H1 (cell line): ENCODE data around the gene HES2. TPM values are rescaled to one million over a fixed set of nuclear protein-coding genes. Genes with fewer than 3 reads are reported as not detected.

Source experiments
- ASH2L ChIP-seq: fragments of 200-600, 300-600 bp; sonication (generic); IDR thresholded peaks from one replicate; pipeline ENCODE4 v1.7.1; 2017; ENCODE audit warnings: low read length
- BCL11A ChIP-seq, 2 experiments: IDR thresholded peaks; one replicate each; pipeline ENCODE4 v1.6.1; 2011; ENCODE audit warnings: low read depth in 2 of 2, low read length in 2 of 2, mild to moderate bottlenecking in 2 of 2
- CHD7 ChIP-seq: fragments of 300-600 bp; sonication (generic); IDR thresholded peaks from 2 replicates; pipeline ENCODE4 v1.7.1; 2012; ENCODE audit warnings: low read length, moderate library complexity, mild to moderate bottlenecking, inconsistent platforms; ENCODE audit not compliant: insufficient replicate concordance
- EGR1 ChIP-seq: IDR thresholded peaks from 2 replicates; pipeline ENCODE4 v1.6.1; 2011; ENCODE audit warnings: low read depth, low read length, borderline replicate concordance
- EZH2 ChIP-seq: fragments of 200-600 bp; sonication (generic); IDR thresholded peaks from 2 replicates; pipeline ENCODE4 v1.7.1; 2012; ENCODE audit warnings: low read depth, mild to moderate bottlenecking, moderate library complexity, low read length, inconsistent platforms; ENCODE audit not compliant: severe bottlenecking
- FOSL1 ChIP-seq: IDR thresholded peaks from 2 replicates; pipeline ENCODE4 v1.6.1; 2011; ENCODE audit warnings: mild to moderate bottlenecking, low read depth, low read length, moderate library complexity; ENCODE audit not compliant: insufficient read depth
- GABPA ChIP-seq: IDR thresholded peaks from 2 replicates; pipeline ENCODE4 v1.6.1; 2011; ENCODE audit warnings: mild to moderate bottlenecking, low read length, moderate library complexity, borderline replicate concordance; ENCODE audit not compliant: insufficient read depth
- KDM5A ChIP-seq: fragments of 200-600 bp; IDR thresholded peaks from 2 replicates; pipeline ENCODE4 v1.7.1; 2012; ENCODE audit warnings: mild to moderate bottlenecking, low read length, inconsistent platforms, mixed read lengths
- SP4 ChIP-seq: IDR thresholded peaks from 2 replicates; pipeline ENCODE4 v1.6.1; 2012; ENCODE audit warnings: low read length, inconsistent platforms
- SUZ12 ChIP-seq: fragments of 200-600 bp; sonication (generic); IDR thresholded peaks from 2 replicates; pipeline ENCODE4 v1.6.1; 2012; ENCODE audit warnings: mild to moderate bottlenecking, inconsistent platforms, low read length, moderate library complexity, mixed read lengths
- polyA plus RNA-seq, 7 experiments: library from polyadenylated mRNA; depleted of rRNA in 3 of 7; stranded (reverse) in 5 of 7; unstranded in 2 of 7; fragments of >200 nt in 5 of 7; fragments of 200-250 nt in 2 of 7; gene quantifications; 1 replicate in 5 of 7; 2 replicates in 1 of 7; 4 replicates in 1 of 7; pipeline versions ENCODE4 v1.2.1 to v1.2.3, GENCODE V29; 2011 to 2013; ENCODE audit warnings: missing spikeins in 2 of 7, mixed read lengths in 2 of 7
- total RNA-seq: library from RNA; stranded (reverse); fragmentation: NEBNext Ultra II Directional; extraction: Animal tissue kit (Norgen Biotek cat#: 25700); gene quantifications from 2 replicates; pipeline ENCODE4 v1.2.1, GENCODE V29; 2021

The HES2 gene
- total and polyA plus RNA-seq, 2 of the 8 experiments (the other 6 are each of a cell fraction or from before 2014, with no cell fraction given) = 0.15 to 0.53 TPM

DNA sequence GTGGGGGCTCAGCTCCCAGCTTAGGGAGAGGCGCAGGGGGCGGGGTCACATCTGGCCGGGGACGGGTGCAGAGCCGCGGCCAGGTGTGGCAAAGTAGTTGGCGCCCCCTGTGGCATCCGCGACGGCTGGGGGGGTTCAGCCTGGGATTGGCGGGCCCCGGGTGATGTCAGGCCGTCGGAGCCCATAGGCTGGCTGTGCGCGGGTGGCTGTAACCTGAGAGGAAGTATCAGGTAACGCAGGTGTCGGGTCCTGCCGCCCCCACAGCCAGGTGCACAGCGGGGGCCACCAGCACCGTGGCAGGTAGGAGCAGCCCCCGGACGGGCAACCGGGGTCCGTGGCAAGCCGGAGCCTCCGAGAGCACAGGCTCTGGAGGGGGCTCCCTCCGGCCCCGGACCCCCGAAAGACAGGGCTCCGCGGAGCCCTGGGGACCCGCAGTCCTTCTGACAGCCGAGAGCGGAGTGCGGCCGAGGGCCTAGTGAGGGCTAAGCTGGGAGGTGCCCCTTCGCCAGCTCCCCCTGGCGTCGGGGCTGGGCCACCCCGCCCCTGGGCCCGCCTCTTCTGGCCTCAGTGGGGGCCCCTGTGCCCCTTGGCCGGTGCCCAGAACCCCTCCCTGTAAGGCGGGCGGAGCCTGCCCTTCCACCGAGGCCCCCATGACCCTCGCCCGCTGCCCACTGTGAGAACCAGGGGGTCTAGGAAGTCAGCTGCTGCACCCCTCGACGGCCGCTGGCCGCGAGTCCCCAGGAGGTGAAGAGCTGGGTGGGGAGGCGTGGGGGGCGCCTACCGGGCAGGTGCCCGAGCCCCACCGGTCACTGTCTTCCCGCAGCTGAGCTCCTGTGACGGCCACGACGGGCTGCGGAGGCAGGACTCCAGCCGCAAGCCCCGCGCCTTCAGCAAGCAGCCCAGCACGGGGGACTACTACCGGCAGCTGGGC, 28.4 kb upstream of the HES2 start (continued):
- no peak for TF ChIP-seq CHD7
- TF ChIP-seq EZH2 = no peak
- no peak for TF ChIP-seq SP4
- no peak for TF ChIP-seq BCL11A (IDR thresholded peaks at IDR 0.05; ENCODE audit: low read depth in 2 of 2, low read length in 2 of 2)
- no peak for TF ChIP-seq GABPA
- TF ChIP-seq ASH2L = no peak
- TF ChIP-seq KDM5A = no peak
- TF ChIP-seq FOSL1 = no peak
- peak; percentile 69; the same call in 1 of the 2 replicates for TF ChIP-seq EGR1
- no peak for TF ChIP-seq SUZ12
